Activated CD8-positive, alpha-beta memory T cell treated with anti-CD3 and anti-CD28 coated beads for 24 hours (primary cell): ENCODE results near the gene SLC25A43.
"Not testable (repeated sequence)": the region's sequence is repeated elsewhere in the genome, so short reads cannot be mapped to it uniquely, and the experiment has no call there.

Experiments used
- DNase-seq: peaks from one replicate; pipeline ENCODE4 v3.0.0-alpha.2; 2020

The SLC25A43 gene

DNA sequence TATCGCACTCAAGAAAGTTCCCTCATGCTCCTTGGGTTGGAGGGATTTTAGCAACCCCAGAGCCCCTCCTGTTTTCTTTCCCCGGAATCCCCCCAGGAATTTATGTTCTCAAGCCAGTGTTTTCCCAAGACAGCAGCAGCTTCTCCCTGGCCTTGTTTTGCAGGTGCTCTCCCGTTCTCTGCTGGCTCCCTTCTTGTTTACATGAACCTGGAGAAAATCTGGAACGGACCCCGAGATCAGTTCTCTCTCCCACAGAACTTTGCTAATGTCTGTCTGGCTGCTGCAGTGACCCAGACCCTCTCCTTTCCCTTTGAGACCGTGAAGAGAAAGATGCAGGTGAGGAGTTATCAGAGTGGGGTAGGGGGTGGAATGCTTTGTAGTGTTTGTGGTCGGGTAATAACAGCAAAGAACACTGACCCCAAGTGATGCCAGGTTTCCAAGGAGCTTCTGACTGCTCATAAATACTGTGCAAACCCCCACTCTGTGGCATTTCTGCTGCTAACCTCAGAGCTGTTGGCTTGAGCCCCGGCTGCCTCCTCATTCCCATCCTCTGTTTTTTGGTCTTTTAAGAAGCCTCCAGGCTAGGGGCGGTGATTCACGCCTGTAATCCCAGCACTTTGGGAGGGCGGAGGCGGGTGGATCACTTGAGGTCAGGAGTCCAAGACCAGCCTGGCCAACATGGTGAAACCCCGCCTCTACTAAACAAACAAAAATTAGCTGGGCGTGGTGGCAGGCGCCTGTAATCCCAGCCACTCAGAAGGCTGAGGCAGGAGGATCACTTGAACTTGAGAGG, 11.1 kb downstream of the SLC25A43 start:
- DNase-seq = no peak

DNA sequence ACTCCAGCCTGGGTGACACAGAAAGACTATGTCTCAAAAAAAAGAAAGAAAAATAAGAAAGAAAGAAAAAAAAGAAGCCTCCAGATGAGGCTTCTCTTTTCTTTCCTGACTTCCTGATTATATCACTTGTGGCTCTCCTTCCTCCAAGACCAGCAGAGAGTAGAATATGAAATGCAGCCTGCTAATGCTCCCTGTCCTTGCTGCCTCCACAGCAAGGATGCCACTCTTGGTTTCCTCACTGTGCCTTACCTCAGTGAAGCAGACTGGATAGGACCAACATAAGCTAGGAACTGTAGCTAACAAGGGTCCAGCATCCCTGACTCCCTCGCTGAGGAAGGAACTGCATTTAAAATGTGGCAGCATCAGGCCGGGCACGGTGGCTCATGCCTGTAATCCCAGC, 11.7 kb downstream of the SLC25A43 start:
- no peak for DNase-seq

DNA sequence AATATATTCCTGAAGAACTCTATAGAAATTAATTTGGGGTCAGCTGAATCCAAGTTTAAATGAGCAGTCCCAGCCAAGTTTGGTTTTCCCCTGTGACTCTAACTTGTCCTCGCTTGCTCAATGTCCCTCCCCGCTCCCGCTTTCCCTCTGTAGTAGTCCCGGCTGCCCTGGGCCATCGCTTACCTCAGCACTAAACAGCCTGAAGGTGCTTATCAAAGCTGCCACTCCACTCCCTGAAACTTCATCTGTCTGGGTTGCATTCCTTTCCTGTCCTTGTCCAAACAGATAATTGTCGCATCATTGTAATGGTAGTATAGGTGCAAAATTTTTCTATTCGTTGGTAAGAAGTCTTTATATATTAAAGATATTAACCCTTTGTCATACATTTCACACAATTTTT, 12.8 kb downstream of the SLC25A43 start:
- DNase-seq = no peak

DNA sequence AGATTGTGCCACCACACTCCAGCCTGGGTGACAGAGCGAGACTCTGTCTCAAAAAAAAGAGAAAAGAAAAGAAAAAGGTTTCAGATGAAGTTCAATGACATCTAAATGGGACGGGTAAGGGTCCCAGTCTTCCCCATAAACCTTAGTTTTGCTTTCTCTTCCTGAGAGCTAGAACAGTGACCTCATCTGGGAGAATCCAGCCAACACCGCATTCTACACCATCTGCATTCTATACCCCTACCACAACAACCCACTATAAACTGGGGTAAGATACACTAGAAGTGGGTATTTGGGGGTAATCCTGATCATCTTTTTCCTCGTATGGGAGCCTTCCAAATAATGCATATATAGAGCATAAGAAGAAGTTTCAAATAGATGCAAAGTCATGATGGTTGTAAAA, 18.2 kb downstream of the SLC25A43 start:
- DNase-seq = no peak

DNA sequence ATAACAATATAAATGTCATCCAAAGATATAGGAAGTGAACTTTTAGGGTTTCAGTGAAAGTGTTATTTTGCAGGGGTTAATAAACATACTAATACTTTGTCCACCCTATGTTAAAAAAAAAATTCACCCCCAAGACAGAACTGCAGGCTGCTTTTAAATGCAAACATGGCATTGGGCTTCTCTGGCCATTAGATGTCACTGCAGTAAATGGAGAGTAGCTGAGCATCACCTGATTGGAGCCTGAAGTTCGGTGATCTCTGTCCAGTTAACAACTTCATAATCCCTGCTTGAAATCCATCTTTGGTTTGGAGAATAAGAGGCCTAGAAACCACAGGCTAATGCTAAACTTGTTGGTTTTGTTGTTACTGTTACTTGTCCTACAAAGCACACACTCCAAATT, 18.7 kb downstream of the SLC25A43 start:
- no peak for DNase-seq

DNA sequence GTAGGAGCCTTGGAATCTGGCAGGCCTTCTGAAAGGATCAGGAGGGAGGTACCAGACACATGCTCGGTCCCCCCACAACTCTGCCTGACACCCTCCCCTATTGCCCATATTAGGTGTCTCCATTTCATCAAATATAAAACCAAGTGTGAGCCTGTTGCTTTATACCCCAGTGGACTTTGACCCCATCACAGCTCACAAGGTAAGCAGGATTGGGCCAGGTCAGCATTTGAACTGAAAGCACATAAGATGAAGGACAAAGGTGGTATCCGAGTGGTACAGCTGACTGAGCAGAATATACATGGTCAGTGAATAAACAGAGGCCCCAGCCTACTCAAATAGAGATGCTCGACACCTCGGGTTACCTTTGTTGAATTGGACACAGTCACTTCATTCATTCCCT, 20.0 kb downstream of the SLC25A43 start:
- no peak for DNase-seq

DNA sequence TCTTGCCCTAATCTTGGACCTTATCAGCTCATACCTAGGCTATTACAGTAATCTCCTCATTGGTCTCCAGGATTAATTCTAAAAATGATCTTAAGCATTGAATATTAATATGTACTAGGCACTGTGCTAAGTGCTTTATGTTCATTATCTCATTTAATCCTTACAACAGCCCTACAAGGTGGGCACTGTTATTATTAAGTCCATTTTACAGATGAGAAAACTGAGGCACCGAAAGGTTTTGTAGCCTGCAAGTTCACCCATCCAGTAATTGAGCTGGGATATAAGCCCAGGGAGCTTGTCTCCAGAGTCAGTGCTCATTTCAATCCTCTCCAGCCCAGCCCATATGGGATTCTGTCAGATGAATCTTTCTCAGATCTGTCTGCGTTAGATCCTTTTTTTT, 20.8 kb downstream of the SLC25A43 start:
- DNase-seq = no peak

DNA sequence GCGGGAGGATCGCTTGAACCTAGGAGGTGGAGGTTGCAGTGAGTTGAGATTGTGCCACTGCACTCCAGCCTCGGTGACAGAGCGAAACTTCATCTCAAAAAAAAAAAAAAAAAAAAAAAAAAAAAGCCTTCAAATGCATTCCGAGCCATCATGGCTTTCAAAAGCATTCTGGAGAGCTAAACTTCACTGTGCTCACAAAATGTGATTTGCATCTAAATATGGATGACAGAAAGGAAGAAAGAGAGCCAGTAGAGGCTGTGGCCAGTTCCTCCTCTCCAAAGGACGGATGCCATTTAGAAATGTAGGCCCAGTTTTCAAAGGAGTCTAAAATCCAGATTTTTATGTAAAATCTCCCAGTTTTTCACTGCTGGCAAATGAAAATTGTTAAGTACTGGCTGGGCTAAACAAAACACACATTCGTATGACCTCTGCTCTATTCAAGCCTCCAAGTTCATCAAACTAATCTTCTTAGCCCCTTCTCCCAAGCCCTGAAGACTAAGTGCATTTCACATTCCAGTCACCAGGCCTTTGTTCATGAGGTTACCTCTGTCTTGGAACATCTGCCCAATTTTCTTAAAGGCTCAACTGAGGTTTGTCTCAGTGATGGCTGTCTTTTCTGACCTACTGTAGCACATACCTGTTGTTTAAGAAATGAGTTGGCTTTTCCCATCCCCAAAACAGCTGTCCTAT, 22.0 kb downstream of the SLC25A43 start:
- DNase-seq = no peak

DNA sequence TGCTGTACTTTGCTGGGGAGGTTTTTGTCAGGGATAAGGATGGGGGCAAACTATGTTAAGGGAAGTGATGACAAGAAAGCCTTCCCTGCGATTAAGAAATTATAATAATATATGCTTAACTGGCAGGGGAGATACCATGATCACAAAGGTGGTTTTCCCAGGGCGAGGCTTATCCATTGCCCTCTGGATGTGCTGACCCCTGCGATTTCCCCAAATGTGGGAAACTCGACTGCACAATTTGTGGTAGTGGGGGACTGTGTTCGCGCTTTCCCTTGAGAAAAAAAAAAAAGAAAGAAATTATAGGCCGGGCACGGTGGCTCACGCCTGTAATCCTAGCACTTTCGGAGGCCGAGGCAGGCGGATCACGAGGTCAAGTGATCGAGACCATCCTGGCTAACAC, 24.5 kb downstream of the SLC25A43 start:
- peak; percentile 58 for DNase-seq

DNA sequence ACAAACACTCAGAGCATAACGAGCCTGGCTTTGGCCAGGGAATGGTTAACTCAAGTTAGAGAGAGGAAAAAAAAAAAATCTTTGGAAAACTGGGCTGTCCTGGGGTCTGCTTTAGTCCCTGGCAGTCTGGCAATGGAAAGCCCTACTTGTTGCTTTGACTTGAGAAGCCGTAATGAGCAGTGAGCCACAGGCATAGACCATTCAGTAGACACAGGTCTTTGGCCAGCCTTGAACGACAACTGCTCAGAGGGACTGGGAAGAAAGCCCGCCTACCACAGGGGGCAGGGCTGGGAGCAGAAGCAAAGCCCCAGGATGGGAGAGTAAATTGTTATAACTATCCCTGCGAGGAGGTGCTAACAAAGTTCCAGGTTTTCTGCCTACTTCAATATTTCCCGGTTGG, 25.9 kb downstream of the SLC25A43 start:
- no peak for DNase-seq

DNA sequence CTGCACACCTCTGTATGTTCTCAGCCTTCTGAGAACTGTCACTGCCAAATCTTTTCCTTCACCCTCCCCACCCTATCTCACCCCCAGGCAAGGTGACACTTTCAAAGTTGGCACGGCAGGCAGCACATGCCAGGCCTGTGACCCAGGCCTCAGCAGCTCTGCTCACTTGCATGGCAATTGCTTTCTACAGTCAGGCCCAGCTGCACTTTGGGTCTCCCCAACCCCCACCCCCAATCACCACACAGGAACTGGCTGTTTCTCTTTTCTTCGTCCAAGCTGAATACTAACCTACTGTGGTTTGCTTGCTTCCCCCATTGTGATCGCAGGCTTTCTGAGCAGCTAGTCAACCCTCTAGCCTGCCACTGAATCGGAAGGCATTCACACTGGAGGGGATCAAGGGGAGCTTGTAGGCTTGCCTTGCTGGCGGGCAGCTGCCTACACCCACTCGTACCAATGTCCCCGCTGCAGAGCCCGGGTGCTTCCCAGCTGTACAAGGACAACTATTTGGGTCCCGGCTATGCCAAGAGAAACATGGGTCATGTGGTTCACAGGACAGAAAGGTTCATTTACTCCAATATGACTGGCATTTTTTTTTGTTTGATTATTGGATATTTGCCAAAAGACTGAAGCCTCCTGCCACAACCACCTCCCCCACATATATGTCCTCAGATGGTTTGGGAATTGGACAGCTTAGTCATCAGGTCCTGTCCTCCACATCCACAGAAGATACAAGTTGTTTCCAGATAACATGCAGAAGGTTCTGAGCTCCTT, 28.1 kb downstream of the SLC25A43 start:
- peak; percentile 57 for DNase-seq

DNA sequence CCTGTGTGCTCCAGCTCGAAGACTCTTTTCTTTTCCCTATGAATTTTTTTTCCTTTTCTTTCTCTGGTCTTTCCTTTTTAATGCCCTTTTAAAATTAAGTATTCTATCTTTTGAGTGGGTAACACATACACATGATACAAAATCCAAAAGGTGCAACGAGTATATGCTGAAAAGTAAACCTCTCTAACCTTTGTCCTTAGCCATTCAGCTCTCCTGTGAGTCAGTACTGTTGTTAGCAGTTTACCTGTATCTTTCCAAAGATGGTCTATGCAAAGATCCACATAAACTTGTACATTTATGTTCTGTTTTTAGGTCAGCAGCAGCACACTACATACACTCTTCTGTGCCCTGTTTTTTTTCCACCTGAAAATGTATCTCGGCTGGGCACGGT, 28.7 kb downstream of the SLC25A43 start:
- no peak for DNase-seq

DNA sequence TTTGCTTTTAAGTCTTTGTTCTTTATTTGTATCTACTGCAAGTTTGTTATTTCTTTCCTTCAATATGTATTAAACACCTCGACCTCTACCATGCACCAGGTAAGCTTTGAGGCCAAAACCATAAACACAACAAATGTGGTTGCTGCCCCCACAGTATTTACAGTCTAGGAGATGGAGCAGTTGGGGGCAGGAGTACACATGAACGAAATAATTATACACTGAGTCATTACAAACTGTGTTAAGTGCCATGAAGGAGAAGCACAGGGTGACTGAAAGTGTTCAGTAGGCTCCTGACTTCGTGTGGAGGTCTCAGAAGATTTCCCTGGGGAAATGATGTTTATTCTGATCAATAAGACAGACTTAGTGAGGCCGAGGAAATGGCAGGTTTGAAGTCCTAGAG, 30.3 kb downstream of the SLC25A43 start:
- DNase-seq = no peak

DNA sequence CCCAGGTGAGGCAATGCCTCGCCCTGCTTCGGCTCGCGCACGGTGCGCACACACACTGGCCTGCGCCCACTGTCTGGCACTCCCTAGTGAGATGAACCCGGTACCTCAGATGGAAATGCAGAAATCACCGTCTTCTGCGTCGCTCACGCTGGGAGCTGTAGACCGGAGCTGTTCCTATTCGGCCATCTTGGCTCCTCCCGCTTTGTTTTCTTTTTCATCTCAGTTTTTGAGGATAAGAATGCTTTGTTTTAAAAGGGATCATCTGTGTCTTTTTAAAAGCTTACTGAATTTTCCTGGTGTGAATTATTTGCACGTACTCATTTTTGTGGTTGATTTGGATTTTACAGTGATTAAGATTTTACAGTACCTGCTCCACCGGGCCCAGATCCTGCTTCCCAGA, 42.2 kb downstream of the SLC25A43 start:
- not testable (repeated sequence) for DNase-seq

DNA sequence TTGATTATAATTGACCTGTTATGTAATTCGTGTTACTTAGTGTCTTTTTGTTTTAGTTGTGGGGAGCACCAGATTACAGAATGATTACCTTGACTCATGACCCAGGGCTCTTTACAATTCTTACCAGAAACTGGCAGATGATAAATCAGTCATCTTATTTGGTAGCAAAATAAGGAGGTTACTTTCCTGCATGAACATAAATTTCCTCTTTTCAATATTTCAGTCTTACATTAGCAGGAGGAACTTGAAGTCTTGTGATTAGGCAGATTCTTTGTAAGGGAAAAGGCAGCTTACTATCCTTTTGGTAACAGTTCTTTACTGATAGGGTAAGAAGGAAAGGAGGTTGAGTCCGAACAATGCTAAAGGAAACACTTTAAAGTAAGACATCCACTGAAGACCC, 43.1 kb downstream of the SLC25A43 start:
- no peak for DNase-seq

DNA sequence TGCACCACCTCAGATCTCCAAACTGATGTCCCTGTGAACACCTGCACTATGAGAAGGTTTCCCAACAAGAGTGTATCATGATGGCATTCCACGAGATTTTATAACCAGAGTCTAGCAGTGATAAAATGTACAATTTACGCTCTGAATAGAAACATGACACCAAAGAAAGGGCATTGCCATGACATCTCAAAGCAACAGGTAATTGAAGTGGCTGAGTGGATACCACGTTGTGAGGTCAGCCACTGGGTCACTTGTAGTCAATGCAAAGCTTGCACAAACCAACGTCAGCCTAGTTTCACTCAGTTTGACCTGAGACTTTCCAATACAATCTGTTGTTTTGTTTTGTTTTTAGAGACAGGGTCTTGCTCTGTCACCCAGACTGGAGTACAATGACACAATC, 54.1 kb downstream of the SLC25A43 start:
- no peak for DNase-seq

DNA sequence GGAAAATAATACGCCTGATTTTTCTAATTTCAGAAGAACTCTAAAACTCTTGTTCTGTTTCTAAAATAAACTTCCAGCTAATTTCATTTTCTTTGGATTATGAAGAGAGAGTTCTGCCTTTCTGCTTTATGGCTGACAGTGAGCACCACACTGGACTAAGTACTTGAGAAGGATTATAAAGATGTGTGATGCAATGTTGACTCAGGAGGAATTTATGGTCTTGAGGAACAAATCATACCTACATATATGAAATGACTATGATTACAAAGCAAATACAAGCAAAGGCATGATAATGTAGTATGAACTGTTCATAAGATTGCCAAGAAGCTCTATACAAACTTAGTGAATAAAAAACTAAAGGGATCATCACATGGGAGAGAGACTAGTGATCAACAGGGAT, 56.1 kb downstream of the SLC25A43 start:
- DNase-seq = no peak

DNA sequence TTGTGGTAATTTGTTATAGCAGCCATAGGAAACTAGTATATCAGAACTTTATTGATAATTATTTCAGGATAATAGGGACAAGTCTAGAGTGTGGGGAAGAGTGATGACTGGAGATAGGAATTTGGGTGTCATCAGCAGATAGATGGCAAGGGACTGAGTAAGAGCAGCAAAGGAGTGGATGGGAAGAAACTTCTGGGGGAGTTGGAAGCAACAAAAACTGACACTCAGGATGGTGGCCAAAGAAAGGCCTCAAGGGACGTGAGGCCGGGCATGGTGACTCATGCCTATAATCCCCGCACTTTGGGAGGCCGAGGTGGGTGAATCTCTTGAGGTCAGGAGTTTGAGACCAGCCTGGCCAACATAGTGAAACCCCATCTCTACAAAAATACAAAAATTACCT, 60.0 kb downstream of the SLC25A43 start:
- DNase-seq = no peak

DNA sequence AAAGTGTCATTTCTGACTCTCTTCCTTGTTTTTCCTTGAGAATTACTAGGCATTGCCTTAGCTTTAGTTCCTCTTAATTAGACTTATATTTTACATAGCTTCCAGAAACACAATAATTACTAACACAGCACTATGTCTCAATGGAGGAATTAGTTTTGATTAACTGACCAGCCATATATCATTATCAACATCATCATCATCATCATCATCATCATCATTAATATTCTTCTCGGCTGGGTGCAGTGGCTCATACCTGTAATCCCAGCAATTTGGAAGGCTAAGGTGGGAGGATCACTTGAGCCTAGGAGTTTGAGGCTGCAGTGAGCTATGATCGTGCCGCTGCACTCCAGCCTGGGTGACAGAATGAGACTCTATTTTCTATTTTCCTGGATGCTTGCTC, 66.4 kb downstream of the SLC25A43 start:
- no peak for DNase-seq

DNA sequence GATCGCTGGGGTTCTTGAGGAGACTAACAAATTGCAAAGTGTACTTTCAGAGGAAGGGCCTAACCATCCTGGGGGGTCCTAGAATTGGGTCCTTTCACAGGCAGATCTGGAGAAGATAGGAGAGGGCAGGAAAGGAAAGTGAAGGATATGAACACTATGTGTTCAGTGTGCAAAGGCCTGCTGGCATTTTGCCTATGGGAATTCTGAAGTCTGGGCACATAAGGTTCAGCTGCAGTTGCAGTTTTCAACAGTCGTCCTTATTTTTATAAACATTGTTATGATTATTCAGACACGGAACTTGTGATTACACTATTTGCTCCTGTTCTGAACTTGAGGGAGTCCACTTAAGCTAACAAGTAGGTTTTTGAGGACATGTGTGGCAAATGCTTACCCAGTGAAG, 67.8 kb downstream of the SLC25A43 start:
- no peak for DNase-seq

DNA sequence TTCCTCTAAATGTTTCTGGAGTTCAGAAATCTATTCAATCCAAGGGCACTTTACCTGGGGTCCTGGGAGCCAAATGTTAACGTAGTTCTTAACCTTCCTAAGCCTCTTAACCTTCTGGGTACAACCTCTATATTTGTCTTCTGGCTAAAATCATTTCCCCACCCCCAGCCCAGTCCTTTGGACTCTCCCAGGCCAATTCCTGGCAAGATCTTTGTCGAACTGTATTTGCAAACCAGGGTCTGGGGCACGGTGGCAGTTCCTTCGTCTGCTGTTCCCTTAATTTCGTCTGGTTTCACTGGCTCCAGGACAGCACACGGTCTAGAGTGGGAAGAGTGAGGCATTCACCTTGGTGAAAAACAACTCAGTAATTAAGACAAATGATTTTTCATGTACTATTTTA, 68.3 kb downstream of the SLC25A43 start:
- no peak for DNase-seq

DNA sequence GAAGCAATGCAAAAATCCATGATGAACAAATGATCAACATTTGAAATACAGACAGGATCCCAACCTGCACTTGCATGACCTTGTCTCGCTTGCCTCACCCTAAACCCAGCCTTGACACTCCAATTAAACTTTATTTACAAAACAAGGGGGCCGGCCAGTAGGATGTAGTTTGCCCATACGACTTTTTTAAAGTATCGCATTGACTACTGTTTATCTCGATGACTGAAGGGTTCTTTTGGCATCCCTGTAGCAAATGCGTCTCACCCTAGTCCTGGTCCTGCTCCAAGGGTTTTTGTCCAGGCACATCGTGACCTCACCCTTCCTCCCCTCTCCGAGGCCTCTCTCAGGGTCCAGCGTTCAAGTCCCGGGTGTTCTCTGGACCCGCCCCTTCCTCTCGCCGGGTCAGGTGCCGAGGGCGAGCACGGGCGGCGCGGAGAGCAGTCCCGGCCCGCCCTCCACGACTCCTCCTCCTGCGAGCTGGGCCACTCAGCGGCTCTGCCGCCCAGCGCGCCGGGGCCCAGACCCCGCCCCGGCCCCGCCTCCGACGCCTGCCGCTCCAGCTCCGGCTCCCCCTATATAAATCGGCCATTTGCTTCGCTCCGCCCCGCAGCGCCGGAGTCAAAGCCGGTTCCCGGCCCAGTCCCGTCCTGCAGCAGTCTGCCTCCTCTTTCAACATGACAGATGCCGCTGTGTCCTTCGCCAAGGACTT, 68.9 kb downstream of the SLC25A43 start, which contains the start of gene SLC25A5:
TSS of gene SLC25A5 (plus strand) at position 603 of the 709 bp plus-strand sequence. CDS start at position 675, 72 bp downstream.
- peak; percentile 89 for DNase-seq
